ENCODE measurements around the gene KSR2.

Gene KSR2

GRCh38 chr12:117563007-117563406 lies 405.8 kb downstream of the KSR2 start:
- no peak for DNase-seq

- no peak for DNase-seq
Observed at GRCh38 chr12:117561990-117562389, 406.8 kb downstream of the KSR2 start.

GRCh38 chr12:117559978-117560377 lies 408.8 kb downstream of the KSR2 start:
- DNase-seq, result no peak

- no peak for DNase-seq
Observed at GRCh38 chr12:117555889-117556288, 412.9 kb downstream of the KSR2 start.

- DNase-seq, result no peak
Observed at GRCh38 chr12:117552971-117553370, 415.8 kb downstream of the KSR2 start.

- no peak for DNase-seq
Observed at GRCh38 chr12:117551665-117552064, 417.1 kb downstream of the KSR2 start.

GRCh38 chr12:117547209-117547608 lies 421.6 kb downstream of the KSR2 start:
- no peak for DNase-seq

GRCh38 chr12:117545216-117545615 lies 423.6 kb downstream of the KSR2 start:
- DNase-seq, result no peak

GRCh38 chr12:117540011-117540410 lies 428.8 kb downstream of the KSR2 start:
- no peak for DNase-seq

GRCh38 chr12:117538926-117539325 lies 429.9 kb downstream of the KSR2 start:
- DNase-seq, result no peak

GRCh38 chr12:117538032-117538690 lies 430.6 kb downstream of the KSR2 start:
- no peak for DNase-seq

- no peak for DNase-seq
Observed at GRCh38 chr12:117533687-117534086, 435.1 kb downstream of the KSR2 start.

- DNase-seq, result no peak
Observed at GRCh38 chr12:117530796-117531195, 438.0 kb downstream of the KSR2 start.

- no peak for DNase-seq
Observed at GRCh38 chr12:117528538-117528937, 440.3 kb downstream of the KSR2 start.

- no peak for DNase-seq
Observed at GRCh38 chr12:117527479-117527855, 441.3 kb downstream of the KSR2 start.

GRCh38 chr12:117526757-117527478 lies 441.9 kb downstream of the KSR2 start:
- DNase-seq, result no peak

- no peak for DNase-seq
Observed at GRCh38 chr12:117525766-117526165, 443.0 kb downstream of the KSR2 start.

GRCh38 chr12:117524806-117525205 lies 444.0 kb downstream of the KSR2 start:
- DNase-seq, result no peak

GRCh38 chr12:117523971-117524370 lies 444.8 kb downstream of the KSR2 start:
- no peak for DNase-seq

GRCh38 chr12:117522559-117522958 lies 446.2 kb downstream of the KSR2 start:
- DNase-seq, result no peak

- DNase-seq, result no peak
Observed at GRCh38 chr12:117521867-117522266, 446.9 kb downstream of the KSR2 start.

- DNase-seq, result no peak
Observed at GRCh38 chr12:117521346-117521745, 447.4 kb downstream of the KSR2 start.

GRCh38 chr12:117518594-117519270 lies 450.1 kb downstream of the KSR2 start:
- no peak for DNase-seq

- DNase-seq, result no peak
Observed at GRCh38 chr12:117517219-117517739, 451.5 kb downstream of the KSR2 start.

All from DMS153 (cell line).